Bronchial epithelial cell (primary cell): ENCODE results near the gene MAP7D3. TPM values are rescaled to one million over a fixed set of nuclear protein-coding genes. Genes with fewer than 3 reads are reported as not detected.
A peak's percentile ranks its signal among the peaks of the same experiment; 100 is the strongest.
"Not testable (repeated sequence)": the region's sequence is repeated elsewhere in the genome, so short reads cannot be mapped to it uniquely, and the experiment has no call there.

Experiments
- DNase-seq: peaks from one replicate; pipeline ENCODE4 v3.0.0-alpha.2; 2010; ENCODE audit warnings: low read depth
- FAIRE-seq: peaks from 2 replicates; lab custom pipeline; 2011; peaks lifted over from hg19 to GRCh38; lab: Jason Lieb, UNC
- H3K27me3 ChIP-seq: 2 replicates; pipeline ENCODE4 v1.5.1; 2011; ENCODE audit warnings: low read length; ENCODE audit not compliant: control insufficient read depth, insufficient read depth
- H3K36me3 ChIP-seq: 2 replicates; pipeline ENCODE4 v1.5.1; 2011; ENCODE audit warnings: low read length; ENCODE audit not compliant: control insufficient read depth, insufficient read depth
- H3K4me3 ChIP-seq: 2 replicates; pipeline ENCODE4 v1.5.1; 2011; ENCODE audit warnings: mild to moderate bottlenecking, low read depth, low read length, control low read depth
- CTCF ChIP-seq: IDR thresholded peaks from 2 replicates; pipeline ENCODE4 v1.5.1; 2011; ENCODE audit warnings: mild to moderate bottlenecking, moderate library complexity, low read length, control low read depth, inconsistent platforms; ENCODE audit not compliant: insufficient read depth, severe bottlenecking
- total RNA-seq: library from RNA; depleted of rRNA; stranded (reverse); fragments of >200 nt; gene quantifications from 2 replicates; pipeline ENCODE4 v1.2.1, GENCODE V29; 2014

Gene MAP7D3
- total RNA-seq, 1 donor from 2014 or later: 3.2 TPM

GRCh38 chrX:136179133-136179532 is 72.1 kb downstream of the MAP7D3 start:
- FAIRE-seq: no peak
- Histone ChIP-seq H3K36me3 (no peaks in the 10 kb centered on the region), H3K27me3 (no peaks in the 10 kb centered on the region), H3K4me3 (no peak overlapping the region)
- no peak for DNase-seq
- no peak for TF ChIP-seq CTCF

- DNase-seq (peak; percentile 64), FAIRE-seq (no peak)
- no peak for TF ChIP-seq CTCF
- Histone ChIP-seq H3K36me3 (no peaks in the 10 kb centered on the region), H3K4me3 (no peak overlapping the region), H3K27me3 (no peaks in the 10 kb centered on the region)
Observed at GRCh38 chrX:136176399-136176825, 74.8 kb downstream of the MAP7D3 start.

- no peak for TF ChIP-seq CTCF
- Histone ChIP-seq H3K27me3 (no peaks in the 10 kb centered on the region), H3K36me3 (no peaks in the 10 kb centered on the region), H3K4me3 (no peak overlapping the region)
- DNase-seq: no peak
- FAIRE-seq: no peak
Observed at GRCh38 chrX:136171420-136171819, 79.8 kb downstream of the MAP7D3 start.

GRCh38 chrX:136170139-136170800 is 80.9 kb downstream of the MAP7D3 start:
- H3K27me3 ChIP-seq: no peaks in the 10 kb centered on the region
- DNase-seq (no peak), FAIRE-seq (peak; percentile 91)
- no peak for TF ChIP-seq CTCF
- H3K36me3 ChIP-seq: no peaks in the 10 kb centered on the region
- no peak overlapping the region for H3K4me3 ChIP-seq

GRCh38 chrX:136168929-136169735 is 82.1 kb downstream of the MAP7D3 start:
- H3K27me3 ChIP-seq: no peaks in the 10 kb centered on the region
- no peaks in the 10 kb centered on the region for H3K36me3 ChIP-seq
- DNase-seq (peak; percentile 53), FAIRE-seq (no peak)
- no peak overlapping the region for H3K4me3 ChIP-seq
- no peak for TF ChIP-seq CTCF

- not testable (repeated sequence) for H3K27me3 ChIP-seq, DNase-seq, FAIRE-seq, H3K4me3 ChIP-seq, H3K36me3 ChIP-seq
Observed at GRCh38 chrX:136167989-136168388, 83.2 kb downstream of the MAP7D3 start.
